Measurements from ENCODE around the gene SRP14.

DNA sequence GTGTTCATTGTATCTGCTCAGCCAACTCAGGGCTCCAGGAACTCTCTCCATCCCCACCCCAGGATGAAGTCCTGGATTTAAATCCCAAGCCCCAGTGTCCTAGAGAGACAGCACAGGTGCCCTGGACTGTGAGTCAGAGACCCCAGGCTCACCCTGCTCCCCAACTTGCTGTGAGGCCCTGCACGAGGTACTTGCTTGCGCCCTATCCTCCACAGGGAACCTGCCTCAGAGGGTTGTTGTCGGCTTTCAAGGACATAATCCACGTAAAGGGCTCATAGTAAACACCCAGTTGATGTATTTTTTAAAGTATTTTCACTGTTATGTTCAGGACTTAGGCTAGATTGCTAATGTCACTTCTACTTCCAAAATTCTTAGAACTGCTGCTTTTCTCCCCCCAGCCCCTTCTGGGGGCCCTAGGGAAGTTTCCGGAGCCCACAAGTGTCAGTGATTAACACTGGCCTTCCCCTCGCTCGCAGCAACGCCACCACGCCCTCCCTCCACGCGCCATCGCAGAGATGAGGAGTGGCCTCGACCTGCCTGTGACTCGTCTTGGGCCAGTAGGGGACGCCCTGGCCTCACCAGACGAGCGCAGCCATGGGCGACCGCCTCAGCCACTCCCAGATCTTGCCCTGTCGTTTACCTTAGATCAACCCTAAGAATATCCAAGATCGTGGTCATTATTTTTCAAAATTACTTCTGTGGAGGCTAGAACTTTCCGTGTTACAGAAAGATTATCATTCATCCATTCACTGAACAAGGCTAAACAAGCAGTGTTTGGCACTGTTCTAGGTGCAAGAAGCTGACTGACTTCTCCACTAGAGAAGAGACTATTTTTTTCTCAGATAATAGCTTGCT is 6.0 kb upstream of the SRP14 start:
- TF ChIP-seq POLR2A (IDR thresholded peaks at IDR 0.05) (no peak), CTCF (IDR thresholded peaks at IDR 0.05) (peak; percentile 94 to 97 (median 97))
